GM19397 (cell line): ENCODE data around the gene KRT10.
"Not testable (repeated sequence)": the region's sequence is repeated elsewhere in the genome, so short reads cannot be mapped to it uniquely, and the experiment has no call there.

Source experiments
- ATAC-seq: cut with Tn5 transposase; IDR thresholded peaks from one replicate; pipeline ENCODE4 v1.9.1; 2021; ENCODE audit warnings: mild to moderate bottlenecking, moderate library complexity; ENCODE audit not compliant: unreplicated experiment

Gene KRT10

GRCh38 chr17:40833882-40834281 is 11.5 kb upstream of the KRT10 start:
- ATAC-seq, result no peak

DNA sequence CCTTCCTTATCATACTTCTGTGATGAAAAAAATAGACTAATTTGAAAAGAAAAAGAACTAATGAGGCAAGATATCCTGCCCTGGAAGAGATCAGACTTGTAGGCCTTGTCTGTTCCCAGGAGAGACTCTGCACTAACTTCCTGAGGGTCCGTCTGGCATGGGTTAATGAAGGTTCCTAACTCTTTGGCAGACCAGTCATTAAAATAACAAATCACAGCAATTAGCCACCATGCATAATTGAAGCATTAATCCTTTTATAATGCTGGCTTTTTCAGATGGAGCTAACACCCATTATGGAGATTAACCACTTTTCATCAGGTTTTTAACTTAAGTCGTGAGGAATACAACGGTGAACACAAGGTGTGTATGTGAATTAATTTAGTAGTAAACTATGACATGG is 10.4 kb upstream of the KRT10 start:
- ATAC-seq, result no peak

DNA sequence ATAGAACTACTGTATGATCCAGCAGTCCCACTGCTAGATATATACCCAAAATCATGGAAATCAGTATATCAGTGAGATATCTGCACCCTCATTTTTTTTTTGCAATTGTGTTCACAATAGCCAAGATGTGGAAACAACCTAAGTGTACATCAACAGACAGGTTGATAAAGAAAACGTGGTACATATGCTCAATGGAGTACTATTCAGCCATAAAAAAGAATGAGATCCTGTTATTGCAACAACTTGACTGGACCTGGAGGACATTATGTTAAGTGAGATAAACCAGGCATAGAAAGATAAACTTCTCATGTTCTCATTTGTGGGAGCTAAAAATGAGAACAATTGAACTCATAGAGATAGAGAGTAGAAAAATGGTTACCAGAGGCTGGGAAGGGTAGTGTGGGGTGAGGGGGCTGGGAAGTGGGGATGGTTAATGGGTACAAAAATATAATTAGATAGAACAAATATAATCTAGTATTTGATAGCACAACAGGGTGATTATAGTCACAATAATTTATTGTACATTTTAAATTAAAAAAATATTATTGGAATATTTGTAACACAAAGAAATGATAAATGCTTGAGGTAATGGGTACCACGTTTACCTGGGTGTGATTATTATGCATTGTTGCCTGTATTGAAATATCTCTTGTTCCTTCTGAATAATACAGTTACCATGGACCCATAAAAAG is 7.8 kb upstream of the KRT10 start:
- ATAC-seq, result no peak

DNA sequence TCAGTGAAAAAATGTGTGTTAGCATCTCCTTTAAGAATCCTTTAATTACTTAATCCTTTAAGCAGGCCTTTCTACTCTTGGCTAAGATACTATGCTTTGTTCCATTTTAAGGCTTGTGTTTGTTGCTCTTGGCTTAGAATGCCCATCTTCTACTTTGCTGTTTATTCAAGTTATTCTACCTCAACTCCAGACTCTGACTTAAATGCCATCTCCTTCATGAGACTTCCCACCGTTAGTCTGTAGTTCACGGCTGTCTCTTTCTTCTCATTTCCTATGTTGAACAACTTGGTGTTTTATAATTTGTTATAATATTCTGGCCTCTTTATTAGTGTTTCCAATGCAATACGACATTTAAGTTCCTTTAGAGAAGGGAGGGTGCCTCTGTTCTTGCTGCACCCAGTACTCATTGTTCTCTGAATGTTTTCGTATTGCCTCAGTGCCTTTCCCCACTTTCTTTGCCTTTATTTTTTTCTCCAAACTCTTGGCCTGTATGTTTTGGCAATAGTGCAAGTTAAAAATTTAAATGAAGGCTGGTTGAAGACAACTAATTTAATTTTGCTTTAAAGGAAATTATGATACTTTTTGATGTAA is 6.1 kb upstream of the KRT10 start:
- ATAC-seq, result no peak

DNA sequence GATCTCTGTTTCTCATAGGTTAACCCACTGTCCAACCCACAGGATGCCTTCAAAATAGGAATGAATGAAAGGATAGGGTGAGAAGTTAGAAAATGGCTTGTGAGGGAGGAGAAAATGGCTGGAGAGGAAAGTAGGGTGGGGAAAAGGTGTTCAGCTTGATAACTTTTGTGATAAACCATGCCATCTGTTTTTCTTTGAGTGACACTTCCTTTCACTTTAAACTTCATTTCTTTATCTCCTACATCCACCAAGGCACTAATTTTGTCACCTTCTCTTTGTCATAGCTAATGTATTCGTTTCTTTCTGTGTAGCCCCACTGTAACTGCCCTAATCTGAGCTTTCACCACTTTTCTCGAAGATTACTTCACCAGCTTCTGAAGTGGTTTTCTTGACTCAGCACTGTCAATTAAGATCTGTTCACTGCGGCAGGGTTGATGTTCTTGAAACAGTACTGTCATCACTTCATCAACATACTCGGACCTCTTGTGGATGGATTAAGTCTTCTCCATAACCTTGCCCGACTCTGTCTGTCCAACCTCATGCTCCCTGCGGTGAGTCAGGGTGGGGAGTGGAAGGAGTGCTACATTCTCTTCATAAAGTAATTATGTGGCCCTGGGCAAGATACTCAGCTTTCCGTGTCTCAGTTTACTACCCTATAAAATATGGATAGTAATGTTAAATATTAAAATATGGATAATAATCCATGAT is 5.5 kb upstream of the KRT10 start:
- no peak for ATAC-seq

DNA sequence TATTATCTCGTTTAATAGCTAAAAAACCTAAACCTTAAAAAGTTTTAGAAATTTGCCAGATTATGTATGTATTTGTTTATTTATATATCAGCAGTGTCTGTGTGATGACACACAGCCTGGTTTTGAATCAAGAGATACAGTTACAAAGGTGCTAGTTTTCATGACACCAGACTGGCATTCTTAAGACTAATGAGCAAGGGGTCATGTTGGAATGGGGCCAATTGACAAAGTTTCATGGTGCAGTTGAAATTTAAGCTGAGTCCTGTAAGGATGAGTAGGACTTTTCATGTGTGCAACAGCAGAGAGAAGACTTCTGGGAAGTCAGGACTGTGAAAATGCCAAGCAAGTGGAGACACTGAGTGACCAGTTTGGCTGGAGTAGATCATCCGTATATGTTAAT is 3.2 kb upstream of the KRT10 start:
- no peak for ATAC-seq

DNA sequence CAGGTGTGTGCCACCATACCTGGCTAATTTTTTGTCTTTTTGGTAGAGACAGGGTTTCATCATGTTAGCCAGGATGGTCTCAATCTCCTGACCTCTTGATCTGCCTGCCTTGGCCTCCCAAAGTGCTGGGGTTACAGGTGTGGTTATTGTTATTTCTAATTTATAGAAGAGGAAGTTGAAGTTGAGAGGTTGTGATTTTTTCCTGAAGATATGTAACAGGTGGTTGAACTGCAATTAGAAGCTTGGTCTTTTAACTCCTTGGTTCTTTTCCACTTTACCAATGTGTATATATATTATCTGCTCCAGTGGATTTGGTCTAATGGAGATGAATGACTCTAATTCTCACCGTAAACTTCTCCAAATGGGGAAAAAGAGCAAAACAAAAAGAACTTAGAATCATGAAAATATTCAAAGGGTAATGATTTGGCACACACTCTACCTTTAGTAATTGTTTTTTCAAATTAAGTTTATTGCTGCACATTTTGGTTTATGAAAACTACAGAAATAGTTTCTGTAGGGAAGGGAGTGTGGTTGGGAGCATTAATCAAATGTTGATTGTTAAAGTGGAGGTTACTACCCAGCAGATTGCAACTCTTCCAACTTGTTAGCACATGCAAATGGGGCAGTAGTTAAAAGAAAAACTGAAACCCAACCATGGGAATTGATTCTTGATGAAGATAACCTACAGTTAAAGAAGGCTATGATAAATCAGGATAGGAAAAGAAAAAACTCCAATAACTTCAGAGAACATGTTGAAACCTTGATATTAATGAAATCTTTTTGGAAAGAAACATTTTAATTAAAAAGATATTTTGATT is 1.8 kb upstream of the KRT10 start:
- ATAC-seq, result no peak

DNA sequence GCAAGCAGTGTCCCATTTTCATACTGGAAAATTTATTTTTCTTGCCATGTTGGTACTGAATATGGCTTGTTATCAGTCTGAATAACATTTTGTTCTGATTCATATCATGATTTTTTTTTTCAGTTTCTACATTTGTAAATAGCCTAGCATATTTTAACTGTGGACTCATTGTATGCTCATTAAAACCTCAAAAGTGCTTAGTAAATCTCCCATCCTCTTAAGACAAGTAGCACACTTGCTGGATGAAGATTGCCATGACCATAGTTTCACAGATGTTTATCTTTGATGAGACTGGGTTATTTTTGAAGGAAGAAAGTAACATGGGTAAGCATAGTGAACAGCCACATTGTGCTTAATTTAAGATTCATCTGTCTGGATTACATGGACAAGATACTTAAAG is 878 bp downstream of the KRT10 start:
- ATAC-seq, result no peak

DNA sequence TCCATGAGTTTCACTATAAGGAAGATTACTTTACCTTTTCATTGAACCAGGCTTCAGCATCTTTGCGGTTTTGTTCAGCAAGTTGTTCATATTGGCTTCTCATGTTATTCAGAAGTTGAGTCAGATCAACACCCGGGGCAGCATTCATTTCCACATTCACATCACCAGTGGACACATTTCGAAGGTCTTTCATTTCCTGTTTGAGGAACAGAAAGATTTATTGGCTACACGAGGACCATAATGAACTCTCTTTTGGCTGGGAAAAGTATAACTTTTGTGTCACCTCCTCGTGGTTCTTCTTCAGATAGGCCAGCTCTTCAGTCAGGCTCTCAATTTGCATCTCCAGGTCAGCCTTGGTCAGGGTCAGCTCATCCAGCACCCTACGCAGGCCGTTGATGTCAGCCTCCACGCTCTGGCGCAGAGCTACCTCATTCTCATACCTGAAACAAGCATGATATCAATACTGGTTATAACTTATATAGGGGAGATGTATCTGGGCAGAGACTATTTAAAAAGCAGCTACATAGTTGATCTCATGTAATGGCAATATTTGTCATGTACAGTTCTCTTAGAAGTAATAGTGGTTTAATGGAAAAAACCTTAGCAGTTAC is 2.1 kb downstream of the KRT10 start:
- no peak for ATAC-seq

- no peak for ATAC-seq
Observed at GRCh38 chr17:40819528-40820125, 2.8 kb downstream of the KRT10 start.

GRCh38 chr17:40818733-40819527 is 3.5 kb downstream of the KRT10 start:
- peak; percentile 89 for ATAC-seq

GRCh38 chr17:40818343-40818732 is 4.1 kb downstream of the KRT10 start:
- ATAC-seq, result no peak

- ATAC-seq, result no peak
Observed at GRCh38 chr17:40817103-40817682, 5.2 kb downstream of the KRT10 start.

- ATAC-seq, result no peak
Observed at GRCh38 chr17:40816569-40816968, 5.8 kb downstream of the KRT10 start.

DNA sequence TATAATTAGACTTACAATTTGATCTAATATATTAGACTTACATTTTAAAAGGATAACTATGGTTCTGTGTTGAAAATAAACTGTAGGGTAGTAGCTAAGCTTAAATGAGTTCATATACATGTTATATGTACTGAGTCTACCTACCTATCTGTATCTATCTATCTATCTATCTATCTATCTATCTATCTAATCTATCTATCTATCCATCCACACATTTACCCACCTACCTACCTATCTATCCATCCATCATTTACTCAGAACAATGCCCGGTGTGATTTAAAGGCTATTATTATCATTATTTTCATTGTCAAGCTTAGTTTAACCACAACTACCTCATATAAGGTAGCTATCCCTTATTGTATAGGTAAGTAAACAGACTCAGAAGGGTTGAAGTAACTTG is 7.0 kb downstream of the KRT10 start:
- ATAC-seq, result no peak

- not testable (repeated sequence) for ATAC-seq
Observed at GRCh38 chr17:40814657-40815056, 7.8 kb downstream of the KRT10 start.

DNA sequence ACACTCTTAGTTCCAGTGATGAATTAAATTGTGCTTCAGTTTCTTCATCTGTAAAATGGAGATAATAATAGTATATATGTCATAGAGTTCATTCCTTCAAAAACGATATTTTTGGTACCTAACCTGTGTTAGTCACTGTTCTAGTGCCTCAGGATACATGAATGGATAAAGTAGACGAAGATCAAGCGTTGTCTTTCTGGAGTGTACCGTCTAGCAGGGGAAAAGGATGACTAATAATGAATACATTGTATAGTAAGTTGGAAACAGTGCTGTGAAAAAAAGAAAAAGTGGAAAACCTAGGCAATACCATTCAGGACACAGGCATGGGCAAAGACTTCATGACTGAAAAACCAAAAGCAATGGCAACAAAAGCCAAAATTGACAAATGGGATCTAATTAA is 8.6 kb downstream of the KRT10 start:
- ATAC-seq, result no peak

- ATAC-seq, result no peak
Observed at GRCh38 chr17:40812639-40813038, 9.8 kb downstream of the KRT10 start.

DNA sequence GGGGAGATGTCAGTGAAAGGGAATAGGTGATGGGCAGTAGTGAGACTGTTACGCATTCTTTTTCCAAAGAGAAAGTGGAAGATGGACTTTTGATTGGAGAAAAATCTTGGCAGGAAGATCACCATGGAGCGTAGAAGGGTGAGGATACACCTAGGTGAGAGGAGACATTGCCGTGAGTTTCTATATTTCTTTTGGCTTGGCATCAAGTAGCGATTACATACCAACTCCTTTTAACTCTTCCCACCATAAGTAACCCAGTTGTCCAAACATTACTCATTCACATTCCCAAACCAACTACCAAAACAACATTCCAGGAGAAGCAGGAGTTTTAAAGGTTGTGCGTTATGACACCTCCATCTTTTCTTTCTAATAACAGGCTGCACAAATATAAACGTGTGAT is 11.9 kb downstream of the KRT10 start:
- no peak for ATAC-seq
